ENCODE results near the gene CAMK4.

DNA sequence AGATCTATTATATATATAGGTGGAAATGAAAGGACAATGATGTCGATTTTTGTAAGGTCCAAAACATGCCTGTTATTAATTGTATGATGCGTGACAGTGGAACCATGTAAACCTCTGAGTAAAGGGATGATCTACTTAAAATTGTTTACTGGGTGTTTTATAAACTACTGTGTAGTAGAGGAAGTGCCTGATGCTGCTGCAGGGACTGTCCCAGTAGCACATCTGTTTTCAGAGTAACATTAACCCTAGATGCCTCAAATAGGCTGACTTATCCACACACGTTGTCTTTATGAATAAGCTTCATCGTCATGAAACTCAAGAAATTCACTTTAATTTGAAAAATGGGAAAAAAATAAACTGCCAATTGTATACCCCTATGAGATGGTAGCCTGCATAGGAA is 1.7 kb downstream of the CAMK4 start:
- TF ChIP-seq CTCF (conservative IDR thresholded peaks at IDR 0.05 in 1 of 2, IDR thresholded peaks at IDR 0.05 in 1 of 2; ENCODE audit: low read depth in 1 of 2, low read length in 2 of 2) (no peak), EZH2 (IDR thresholded peaks at IDR 0.05; ENCODE audit: low read length, missing control alignments) (no peak)

All from fibroblast of lung (primary cell).